Endothelial cell of umbilical vein (primary cell): ENCODE measurements around the gene PSMA6. TPM values are rescaled to one million over a fixed set of nuclear protein-coding genes. Genes with fewer than 3 reads are reported as not detected.

ENCODE experiments used
- BruUV-seq: library from RNA; stranded (reverse); fragments of 400-500 nt; replicated peaks from 2 replicates; lab custom pipeline; 2021; lab: Mats Ljungman, UMichigan
- CTCF ChIA-PET: fragments of 300-600, 350-600 bp; sonication (Branson Sonifier 250); formaldehyde crosslinking; loops from one replicate; lab custom pipeline; 2021; ENCODE audit warnings: antibody characterized with exemption, inconsistent platforms; lab: Charles Lee
- POLR2A ChIA-PET: fragments of 300-600, 350-600 bp; sonication (Branson Sonifier 250); formaldehyde crosslinking; loops from one replicate; lab custom pipeline; 2021; ENCODE audit warnings: antibody characterized with exemption, inconsistent platforms; lab: Charles Lee
- DNase-seq: peaks from one replicate; pipeline ENCODE4 v3.0.0-alpha.2; 2011; ENCODE audit warnings: low read depth, low spot score
- FAIRE-seq: peaks from 2 replicates; lab custom pipeline; 2011; peaks lifted over from hg19 to GRCh38; lab: Jason Lieb, UNC
- H2AFZ ChIP-seq: 2 replicates; pipeline ENCODE4 v1.6.0; 2012; ENCODE audit warnings: low read depth, low read length, control low read depth, inconsistent platforms
- H3K27ac ChIP-seq: 2 replicates; pipeline ENCODE4 v1.5.1; 2011; ENCODE audit warnings: low read depth, mild to moderate bottlenecking, control low read depth, low read length, moderate library complexity; ENCODE audit not compliant: insufficient read depth
- H3K27me3 ChIP-seq, 2 experiments: 2 replicates each; pipeline versions ENCODE4 v1.6.0 to v1.6.1; 2011; ENCODE audit warnings: low read length in 2 of 2, mixed read lengths in 1 of 2; ENCODE audit not compliant: control insufficient read depth in 2 of 2, insufficient read depth in 2 of 2
- H3K36me3 ChIP-seq, 2 experiments: 2 replicates in 1 of 2; 3 replicates in 1 of 2; pipeline ENCODE4 v1.5.1; 2011; ENCODE audit warnings: low read length in 2 of 2, mild to moderate bottlenecking in 1 of 2, moderate library complexity in 1 of 2; ENCODE audit not compliant: control insufficient read depth in 2 of 2, insufficient read depth in 2 of 2; ENCODE audit errors: extremely low read depth in 1 of 2
- H3K4me1 ChIP-seq: 3 replicates; pipeline ENCODE4 v1.5.1; 2011; ENCODE audit warnings: mild to moderate bottlenecking, low read length; ENCODE audit not compliant: control insufficient read depth, insufficient read depth; ENCODE audit errors: extremely low read depth
- H3K4me2 ChIP-seq: 2 replicates; pipeline ENCODE4 v1.6.1; 2011; ENCODE audit warnings: low read length, control low read depth, mixed read lengths; ENCODE audit not compliant: insufficient read depth
- H3K4me3 ChIP-seq, 3 experiments: fragments of 200-600 bp in 1 of 3; sonication (generic), shearing (Covaris generic) in 1 of 3; replicated peaks in 1 of 3; 2 replicates each; pipeline ENCODE4 v1.5.1; 2011 to 2016; ENCODE audit warnings: control low read depth in 3 of 3, low read length in 3 of 3, mild to moderate bottlenecking in 2 of 3, inconsistent platforms in 1 of 3, low read depth in 1 of 3, moderate library complexity in 1 of 3; ENCODE audit not compliant: insufficient read depth in 1 of 3
- H3K79me2 ChIP-seq: 2 replicates; pipeline ENCODE4 v1.6.0; 2012; ENCODE audit warnings: low read length, inconsistent platforms; ENCODE audit not compliant: control insufficient read depth, insufficient read depth
- H3K9ac ChIP-seq: replicated peaks from 2 replicates; pipeline ENCODE3; 2011; ENCODE audit warnings: low read length, control low read depth; ENCODE audit not compliant: insufficient read depth; ENCODE audit errors: extremely low read depth
- H3K9me1 ChIP-seq: replicated peaks from 3 replicates; pipeline ENCODE4 v1.6.0; 2011; ENCODE audit warnings: mild to moderate bottlenecking, low read length; ENCODE audit not compliant: control insufficient read depth, insufficient read depth; ENCODE audit errors: extremely low read depth
- H3K9me3 ChIP-seq: replicated peaks from 2 replicates; pipeline ENCODE4 v1.5.1; 2012; ENCODE audit warnings: low read length, inconsistent platforms; ENCODE audit not compliant: control insufficient read depth, insufficient read depth
- H4K20me1 ChIP-seq: replicated peaks from 2 replicates; pipeline ENCODE3; 2011; ENCODE audit warnings: mild to moderate bottlenecking, low read length; ENCODE audit not compliant: control insufficient read depth, insufficient read depth; ENCODE audit errors: extremely low read depth
- EZH2 ChIP-seq: IDR thresholded peaks from 2 replicates; pipeline ENCODE4 v1.6.1; 2012; ENCODE audit warnings: borderline replicate concordance, low read depth, mild to moderate bottlenecking, moderate library complexity, low read length, inconsistent platforms; ENCODE audit not compliant: severe bottlenecking
- FOS ChIP-seq: IDR thresholded peaks from 2 replicates; pipeline ENCODE4 v1.6.1; 2011; ENCODE audit warnings: mild to moderate bottlenecking, low read length, moderate library complexity, borderline replicate concordance; ENCODE audit not compliant: insufficient read depth
- GATA2 ChIP-seq: IDR thresholded peaks from 2 replicates; pipeline ENCODE4 v1.7.0; 2011; ENCODE audit warnings: low read depth, mild to moderate bottlenecking, moderate library complexity, mixed read lengths, low read length; ENCODE audit not compliant: insufficient read length, insufficient read depth
- JUN ChIP-seq: IDR thresholded peaks from 2 replicates; pipeline ENCODE4 v1.6.1; 2011; ENCODE audit warnings: borderline replicate concordance, low read depth; ENCODE audit not compliant: insufficient read length, insufficient read depth
- MYC ChIP-seq: IDR thresholded peaks from one replicate; pipeline ENCODE4 v1.6.1; 2011; ENCODE audit warnings: mild to moderate bottlenecking, low read depth, low read length
- POLR2A ChIP-seq: IDR thresholded peaks from 2 replicates; pipeline ENCODE4 v1.6.1; 2012; ENCODE audit warnings: low read depth, mild to moderate bottlenecking, control low read depth, low read length
- POLR2AphosphoS5 ChIP-seq: IDR thresholded peaks from 2 replicates; pipeline ENCODE4 v1.6.1; 2012; ENCODE audit warnings: low read depth, mild to moderate bottlenecking, control low read depth, low read length, moderate library complexity; ENCODE audit not compliant: insufficient read depth
- dilution Hi-C: fragments of 300-500 bp; cut with MboI; formaldehyde crosslinking; loops from one replicate; pipeline ENCODE4 v1.15.0; 2019; ENCODE audit warnings: low sequenced_read_pairs; ENCODE audit not compliant: extremely low pct_ligation_motif_present
- intact Hi-C: fragments of 100-400 bp; cut with micrococcal nuclease; formaldehyde crosslinking; loops from one replicate; pipeline ENCODE4 v1.10.0; 2022
- polyA plus RNA-seq, 4 experiments: library from polyadenylated mRNA; depleted of rRNA in 3 of 4; stranded (reverse) in 3 of 4; unstranded in 1 of 4; fragments of >200 nt; gene quantifications; 2 replicates each; pipeline versions ENCODE4 v1.2.1 to v1.2.3, GENCODE V29; 2011 to 2012; ENCODE audit warnings: missing spikeins in 1 of 4
- total RNA-seq: library from RNA; stranded (reverse); gene quantifications from 2 replicates; pipeline ENCODE4 v1.2.3, GENCODE V29; 2021
- TF ChIP-seq, protein P1 (sequence below), 2 donors: IDR thresholded peaks; 1 replicate in 1 of 2; 2 replicates in 1 of 2; pipeline ENCODE4 v1.5.1; 2011; ENCODE audit warnings: low read length in 2 of 2, mild to moderate bottlenecking in 2 of 2, moderate library complexity in 2 of 2, control low read depth in 1 of 2, inconsistent platforms in 1 of 2, low read depth in 1 of 2; ENCODE audit not compliant: insufficient read depth in 1 of 2; ENCODE audit errors: extremely low read depth in 1 of 2
- TF ChIP-seq, protein P2 (sequence below): IDR thresholded peaks from 2 replicates; pipeline ENCODE4 v1.6.1; 2011; ENCODE audit not compliant: insufficient read depth, insufficient read length

PSMA6 gene
- total and polyA plus RNA-seq, 2 donors (not counting 3 experiments of a cell fraction or from before 2014, with no cell fraction given) = 170 to 197 TPM

DNA sequence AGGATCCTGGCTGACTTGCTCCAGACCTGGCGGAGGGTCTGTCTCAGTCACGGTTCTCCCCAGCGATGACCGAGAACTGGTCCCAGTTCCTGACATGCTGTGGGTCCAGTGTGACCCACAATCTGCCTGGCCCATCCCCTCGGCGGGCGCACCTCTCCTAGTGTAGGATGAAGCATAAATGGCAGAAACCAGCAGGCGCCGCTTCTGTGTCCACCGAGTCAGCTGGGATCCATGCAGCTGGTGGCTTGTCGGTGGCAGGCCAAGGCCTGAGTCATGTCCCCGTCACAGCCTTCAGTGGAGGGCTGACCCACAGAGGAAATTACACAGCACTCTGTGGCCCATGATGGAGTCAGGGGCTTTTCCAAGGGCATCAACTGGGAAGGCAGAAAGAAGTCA, 73.9 kb downstream of the PSMA6 start:
- no peaks in the 10 kb centered on the region for H3K27me3 ChIP-seq
- no peaks in the 10 kb centered on the region for H3K9me1 ChIP-seq
- H3K36me3 ChIP-seq = no peaks in the 10 kb centered on the region
- no TSS peak for BruUV-seq
- DNase-seq (peak; percentile 33), FAIRE-seq (no peak)
- intact Hi-C loops (no loop called here), dilution Hi-C loops (no loop called here)
- TF ChIP-seq EZH2 (no peak), FOS (no peak), POLR2AphosphoS5 (no peak), JUN (no peak), MYC (no peak), POLR2A (no peak), GATA2 (no peak)
- TF ChIP-seq, protein P1, sequence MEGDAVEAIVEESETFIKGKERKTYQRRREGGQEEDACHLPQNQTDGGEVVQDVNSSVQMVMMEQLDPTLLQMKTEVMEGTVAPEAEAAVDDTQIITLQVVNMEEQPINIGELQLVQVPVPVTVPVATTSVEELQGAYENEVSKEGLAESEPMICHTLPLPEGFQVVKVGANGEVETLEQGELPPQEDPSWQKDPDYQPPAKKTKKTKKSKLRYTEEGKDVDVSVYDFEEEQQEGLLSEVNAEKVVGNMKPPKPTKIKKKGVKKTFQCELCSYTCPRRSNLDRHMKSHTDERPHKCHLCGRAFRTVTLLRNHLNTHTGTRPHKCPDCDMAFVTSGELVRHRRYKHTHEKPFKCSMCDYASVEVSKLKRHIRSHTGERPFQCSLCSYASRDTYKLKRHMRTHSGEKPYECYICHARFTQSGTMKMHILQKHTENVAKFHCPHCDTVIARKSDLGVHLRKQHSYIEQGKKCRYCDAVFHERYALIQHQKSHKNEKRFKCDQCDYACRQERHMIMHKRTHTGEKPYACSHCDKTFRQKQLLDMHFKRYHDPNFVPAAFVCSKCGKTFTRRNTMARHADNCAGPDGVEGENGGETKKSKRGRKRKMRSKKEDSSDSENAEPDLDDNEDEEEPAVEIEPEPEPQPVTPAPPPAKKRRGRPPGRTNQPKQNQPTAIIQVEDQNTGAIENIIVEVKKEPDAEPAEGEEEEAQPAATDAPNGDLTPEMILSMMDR (IDR thresholded peaks at IDR 0.05; ENCODE audit: extremely low read depth in 1 of 2, insufficient read depth in 1 of 2, low read depth in 1 of 2, low read length in 2 of 2) = no peak
- TF ChIP-seq, protein P2, sequence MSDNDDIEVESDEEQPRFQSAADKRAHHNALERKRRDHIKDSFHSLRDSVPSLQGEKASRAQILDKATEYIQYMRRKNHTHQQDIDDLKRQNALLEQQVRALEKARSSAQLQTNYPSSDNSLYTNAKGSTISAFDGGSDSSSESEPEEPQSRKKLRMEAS = no peak
- no peaks in the 10 kb centered on the region for H3K79me2 ChIP-seq
- H3K4me1 ChIP-seq = peaks cover 27% of the 10 kb centered on the region
- no peaks in the 10 kb centered on the region for H4K20me1 ChIP-seq
- H3K9ac ChIP-seq = no peak overlapping the region
- ChIA-PET POLR2A (interaction anchor here (1.3 kb wide), 1 partner anchor 38 kb away, joined by 13 read pairs; the partner anchor contains the start of gene NFKBIA), CTCF (interaction anchor here (0.9 to 1.9 kb wide), 9 partner anchors 8 to 151 kb away, joined by 3 to 10 read pairs (median 5); partner anchors contain the start of gene NFKBIA)
- H3K4me2 ChIP-seq = no peak overlapping the region
- peak overlapping the region; percentile 31 for H3K27ac ChIP-seq
- no peak overlapping the region for H3K4me3 ChIP-seq
- peak overlapping the region; percentile 13 for H2AFZ ChIP-seq
- no peaks in the 10 kb centered on the region for H3K9me3 ChIP-seq
